RWPE1 (cell line): ENCODE data around the gene TPM4.

Experiments used
- CTCF ChIA-PET: fragments of 350-600 bp; sonication (Branson Sonifier 250); formaldehyde crosslinking; extraction: SDS; loops from one replicate; lab custom pipeline; 2021; lab: Yijun Ruan, JAX
- POLR2A ChIA-PET: fragments of 400-600 bp; formaldehyde crosslinking; extraction: SDS; loops from one replicate; lab custom pipeline; 2020; ENCODE audit warnings: antibody characterized with exemption; ENCODE audit not compliant: low non-redundant PET; lab: Yijun Ruan, JAX
- DNase-seq: peaks from one replicate; pipeline ENCODE4 v3.0.0; 2012; ENCODE audit warnings: low spot score
- H3K27ac ChIP-seq: fragments of 450-650 bp; 2 replicates; pipeline ENCODE4 v1.5.1; 2017
- TF ChIP-seq, protein P1 (sequence below): fragments of 450-650 bp; conservative IDR thresholded peaks from 2 replicates; pipeline ENCODE4 v1.5.1; 2017; ENCODE audit warnings: low read depth, mild to moderate bottlenecking

The TPM4 gene

GRCh38 chr19:16074488-16075365, 1.6 kb upstream of the TPM4 start:
- POLR2A ChIA-PET = no interaction called here
- TF ChIP-seq, protein P1, sequence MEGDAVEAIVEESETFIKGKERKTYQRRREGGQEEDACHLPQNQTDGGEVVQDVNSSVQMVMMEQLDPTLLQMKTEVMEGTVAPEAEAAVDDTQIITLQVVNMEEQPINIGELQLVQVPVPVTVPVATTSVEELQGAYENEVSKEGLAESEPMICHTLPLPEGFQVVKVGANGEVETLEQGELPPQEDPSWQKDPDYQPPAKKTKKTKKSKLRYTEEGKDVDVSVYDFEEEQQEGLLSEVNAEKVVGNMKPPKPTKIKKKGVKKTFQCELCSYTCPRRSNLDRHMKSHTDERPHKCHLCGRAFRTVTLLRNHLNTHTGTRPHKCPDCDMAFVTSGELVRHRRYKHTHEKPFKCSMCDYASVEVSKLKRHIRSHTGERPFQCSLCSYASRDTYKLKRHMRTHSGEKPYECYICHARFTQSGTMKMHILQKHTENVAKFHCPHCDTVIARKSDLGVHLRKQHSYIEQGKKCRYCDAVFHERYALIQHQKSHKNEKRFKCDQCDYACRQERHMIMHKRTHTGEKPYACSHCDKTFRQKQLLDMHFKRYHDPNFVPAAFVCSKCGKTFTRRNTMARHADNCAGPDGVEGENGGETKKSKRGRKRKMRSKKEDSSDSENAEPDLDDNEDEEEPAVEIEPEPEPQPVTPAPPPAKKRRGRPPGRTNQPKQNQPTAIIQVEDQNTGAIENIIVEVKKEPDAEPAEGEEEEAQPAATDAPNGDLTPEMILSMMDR = no peak
- DNase-seq = no peak
- peak overlapping the region; percentile 99 for H3K27ac ChIP-seq
- CTCF ChIA-PET = interaction anchor here (1.2 to 1.6 kb wide), 2 partner anchors 8 to 33 kb away, joined by 5 read pairs; no protein-coding TSS in a partner anchor

- ChIA-PET POLR2A (interaction anchor here (0.5 to 0.9 kb wide), 3 partner anchors 9 to 465 kb away, joined by 3 read pairs; no protein-coding TSS in a partner anchor), CTCF (interaction anchor here (0.5 to 1.6 kb wide), 4 partner anchors 9 to 35 kb away, joined by 4 to 5 read pairs (median 4); no protein-coding TSS in a partner anchor)
- peak overlapping the region; percentile 99 for H3K27ac ChIP-seq
- DNase-seq = no peak
- TF ChIP-seq, protein P1 = no peak
Observed at GRCh38 chr19:16075430-16076153, 703 bp upstream of the TPM4 start.

GRCh38 chr19:16076958-16077611, 790 bp downstream of the TPM4 start:
- TF ChIP-seq, protein P1 = no peak
- CTCF ChIA-PET = interaction anchor here (1.0 kb wide), 1 partner anchor 35 kb away, joined by 5 read pairs; no protein-coding TSS in a partner anchor
- peak overlapping the region; percentile 99 for H3K27ac ChIP-seq
- DNase-seq = no peak
- POLR2A ChIA-PET = no interaction called here

DNA sequence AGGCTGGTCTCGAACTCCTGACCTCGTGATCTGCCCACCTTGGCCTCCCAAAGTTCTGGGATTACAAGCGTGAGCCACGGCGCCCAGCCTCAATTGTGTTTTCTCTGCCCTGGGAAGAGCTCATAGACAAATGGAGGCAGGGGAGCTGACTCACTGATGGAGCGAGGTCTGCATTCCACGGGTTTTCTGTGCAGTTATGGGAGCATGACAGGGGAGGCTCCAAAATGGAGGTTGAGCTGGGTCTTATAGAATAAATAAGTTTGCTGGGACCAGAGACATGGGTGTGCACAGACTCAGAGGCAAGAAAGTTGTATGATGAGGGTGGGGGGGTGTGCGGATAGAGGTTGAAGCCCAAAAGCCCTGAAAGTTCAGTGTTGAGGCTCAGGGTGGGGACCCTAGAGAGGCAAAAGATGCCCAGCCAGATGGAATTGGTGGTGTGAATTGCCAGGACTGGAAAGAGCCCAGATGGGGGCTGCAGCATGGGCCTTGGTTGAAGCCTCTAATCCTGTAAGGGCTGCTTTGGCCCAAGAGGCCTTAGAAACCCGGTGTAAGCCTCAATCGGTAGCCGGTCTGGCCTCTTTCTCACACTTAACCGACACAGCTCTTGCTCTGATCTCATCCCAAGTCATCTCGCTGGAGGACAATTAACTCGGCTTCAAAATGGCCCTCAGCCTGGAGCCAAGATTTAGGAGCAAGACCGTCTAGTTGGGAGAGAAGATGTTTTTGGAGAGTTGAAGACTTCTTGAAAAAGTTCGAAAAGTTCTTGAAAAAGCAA, 1.9 kb downstream of the TPM4 start:
- H3K27ac ChIP-seq = peak overlapping the region; percentile 99
- DNase-seq = no peak
- ChIA-PET CTCF (interaction anchor here (0.7 to 1.0 kb wide), 2 partner anchors 16 to 36 kb away, joined by 3 to 5 read pairs; no protein-coding TSS in a partner anchor), POLR2A (no interaction called here)
- TF ChIP-seq, protein P1 = no peak

DNA sequence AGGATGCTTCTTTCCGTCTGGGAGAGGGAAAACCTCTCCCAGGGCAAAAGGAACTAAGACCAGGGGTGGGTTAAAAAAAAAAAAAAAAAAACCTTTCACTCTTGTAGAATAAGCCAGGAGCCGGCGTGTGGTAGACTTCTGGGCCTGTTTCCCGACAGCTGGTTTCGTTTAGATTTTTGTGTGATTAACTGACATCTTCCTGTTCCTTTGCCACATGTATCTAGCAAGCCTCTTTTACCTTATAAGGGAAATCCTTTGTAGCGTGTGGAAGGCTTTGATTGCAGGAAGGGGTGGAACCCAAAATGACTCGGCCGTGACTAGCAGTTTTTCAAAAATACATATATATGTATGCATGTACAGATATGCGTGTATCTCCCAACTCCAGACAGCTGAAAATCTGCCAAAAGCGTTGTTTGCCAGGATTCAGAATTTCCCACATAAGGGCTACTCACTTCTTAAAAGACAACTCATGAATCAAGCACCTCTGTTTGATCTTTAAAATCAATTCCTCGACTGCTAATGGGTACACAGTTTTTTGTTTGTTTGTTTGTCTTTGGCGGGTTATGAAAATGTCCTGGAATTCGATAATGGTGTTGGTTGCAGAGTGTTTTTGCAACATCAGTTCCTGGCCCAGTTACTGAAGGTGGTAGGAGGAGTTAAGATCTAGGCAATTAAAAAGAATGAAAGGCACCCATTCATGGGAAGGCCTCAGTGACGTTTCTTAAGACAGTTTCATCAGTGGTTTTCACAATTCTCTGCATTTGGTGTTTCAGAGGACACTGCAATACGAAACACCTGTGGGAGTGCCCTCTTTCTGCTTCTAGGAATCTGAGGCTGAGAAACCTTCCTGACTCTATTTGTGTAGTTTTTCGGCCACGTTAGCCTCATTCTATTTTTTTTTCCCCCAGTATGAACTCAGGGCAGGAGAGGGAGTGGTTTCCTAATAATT, 2.7 kb downstream of the TPM4 start:
- peak overlapping the region; percentile 99 for H3K27ac ChIP-seq
- CTCF ChIA-PET = no interaction called here
- TF ChIP-seq, protein P1 = no peak
- no peak for DNase-seq
- POLR2A ChIA-PET = no interaction called here
